DOHH2 (cell line): ENCODE measurements around the gene ATP6V1E1.

Source experiments
- H3F3A ChIP-seq: fragments of 200-600 bp; sonication (generic), shearing (Covaris generic); 2 replicates; pipeline ENCODE4 v1.6.0; 2016; ENCODE audit warnings: antibody characterized with exemption, mild to moderate bottlenecking; ENCODE audit not compliant: control insufficient read depth, insufficient read depth
- H3K27ac ChIP-seq: fragments of 200-600 bp; sonication (generic); 2 replicates; pipeline ENCODE4 v1.5.1; 2014; ENCODE audit warnings: low read depth, mild to moderate bottlenecking, low read length, moderate library complexity
- H3K27me3 ChIP-seq: fragments of 200-600 bp; sonication (generic); 2 replicates; pipeline ENCODE4 v1.6.1; 2014; ENCODE audit warnings: mild to moderate bottlenecking, low read length, mixed read lengths; ENCODE audit not compliant: control insufficient read depth
- H3K36me3 ChIP-seq: fragments of 200-600 bp; sonication (generic); 2 replicates; pipeline ENCODE4 v1.6.1; 2014; ENCODE audit warnings: mild to moderate bottlenecking, low read length, moderate library complexity, mixed read lengths; ENCODE audit not compliant: control insufficient read depth
- H3K4me1 ChIP-seq: fragments of 200-600 bp; sonication (generic); 2 replicates; pipeline ENCODE4 v1.6.1; 2014; ENCODE audit warnings: mild to moderate bottlenecking, low read length, mixed read lengths; ENCODE audit not compliant: control insufficient read depth
- H3K4me2 ChIP-seq: fragments of 200-600 bp; sonication (generic); 2 replicates; pipeline ENCODE4 v1.6.0; 2014; ENCODE audit warnings: mild to moderate bottlenecking, low read length, moderate library complexity
- H3K4me3 ChIP-seq: fragments of 200-600 bp; sonication (generic); 2 replicates; pipeline ENCODE4 v1.5.1; 2014; ENCODE audit warnings: mild to moderate bottlenecking, low read length, mixed read lengths
- H3K79me2 ChIP-seq: fragments of 200-600 bp; sonication (generic); 2 replicates; pipeline ENCODE4 v1.6.1; 2014; ENCODE audit warnings: mild to moderate bottlenecking, low read length, mixed read lengths; ENCODE audit not compliant: control insufficient read depth
- H3K9me2 ChIP-seq: fragments of 200-600 bp; sonication (generic); replicated peaks from 2 replicates; pipeline ENCODE4 v1.6.1; 2014; ENCODE audit warnings: mild to moderate bottlenecking, low read length, mixed read lengths; ENCODE audit not compliant: control insufficient read depth
- H3K9me3 ChIP-seq: fragments of 200-600 bp; sonication (generic); 2 replicates; pipeline ENCODE4 v1.6.1; 2014; ENCODE audit warnings: antibody characterized with exemption, low read length, mixed read lengths; ENCODE audit not compliant: control insufficient read depth, insufficient read depth
- H4K20me1 ChIP-seq: fragments of 200-600 bp; sonication (generic); 2 replicates; pipeline ENCODE4 v1.6.0; 2014; ENCODE audit warnings: low read depth, mild to moderate bottlenecking, antibody characterized with exemption, low read length, moderate library complexity; ENCODE audit not compliant: control insufficient read depth, insufficient read depth
- CTCF ChIP-seq: fragments of 200-600 bp; sonication (generic); IDR thresholded peaks from one replicate; pipeline ENCODE4 v1.5.1; 2014; ENCODE audit warnings: antibody characterized with exemption, mild to moderate bottlenecking, low read depth, low read length; ENCODE audit not compliant: poor library complexity, severe bottlenecking
- EZH2phosphoT487 ChIP-seq: fragments of 200-600 bp; sonication (generic); IDR thresholded peaks from 2 replicates; pipeline ENCODE4 v1.6.1; 2017; ENCODE audit warnings: borderline replicate concordance, mild to moderate bottlenecking, antibody characterized with exemption, low read length, moderate library complexity, mixed read lengths

Gene ATP6V1E1

DNA sequence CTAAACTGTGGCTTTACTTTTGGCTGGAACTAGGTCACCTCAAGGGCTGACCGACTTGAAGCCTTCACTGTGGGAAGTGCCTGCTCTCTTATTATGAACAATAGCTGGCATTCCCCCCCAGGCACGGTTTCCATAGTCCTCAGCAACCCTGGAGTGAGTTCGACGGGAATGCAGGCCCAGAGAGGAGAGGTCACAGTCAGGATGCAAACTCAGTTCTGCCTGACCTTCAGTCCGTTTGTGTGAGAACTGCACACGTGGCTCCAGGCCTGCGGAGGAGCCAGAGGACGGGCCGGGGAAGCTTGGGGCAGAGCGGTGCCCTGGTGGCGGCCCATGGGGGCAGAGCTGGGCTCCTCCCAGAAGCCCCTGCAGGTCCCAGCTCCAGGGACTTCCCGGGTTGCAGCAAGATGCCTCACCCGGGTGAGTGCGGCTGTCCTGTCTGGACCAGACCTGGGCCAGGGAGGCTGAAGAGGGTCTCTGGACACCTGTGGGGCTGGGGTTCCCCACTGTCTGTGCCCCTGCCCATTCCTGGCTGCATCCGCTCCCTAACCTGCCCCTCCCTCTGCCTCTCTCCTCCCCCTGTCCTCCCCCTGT is 48.0 kb downstream of the ATP6V1E1 start:
- no peak overlapping the region for H3K4me2 ChIP-seq
- H3K27me3 ChIP-seq = no peaks in the 10 kb centered on the region
- no peaks in the 10 kb centered on the region for H3K9me2 ChIP-seq
- H3K79me2 ChIP-seq = no peaks in the 10 kb centered on the region
- no peaks in the 10 kb centered on the region for H4K20me1 ChIP-seq
- no peak overlapping the region for H3K27ac ChIP-seq
- H3K4me1 ChIP-seq = no peaks in the 10 kb centered on the region
- no peaks in the 10 kb centered on the region for H3K9me3 ChIP-seq
- H3K4me3 ChIP-seq = no peak overlapping the region
- no peak for TF ChIP-seq CTCF
- no peak for TF ChIP-seq EZH2phosphoT487
- no peaks in the 10 kb centered on the region for H3K36me3 ChIP-seq
- no peaks in the 10 kb centered on the region for H3F3A ChIP-seq

DNA sequence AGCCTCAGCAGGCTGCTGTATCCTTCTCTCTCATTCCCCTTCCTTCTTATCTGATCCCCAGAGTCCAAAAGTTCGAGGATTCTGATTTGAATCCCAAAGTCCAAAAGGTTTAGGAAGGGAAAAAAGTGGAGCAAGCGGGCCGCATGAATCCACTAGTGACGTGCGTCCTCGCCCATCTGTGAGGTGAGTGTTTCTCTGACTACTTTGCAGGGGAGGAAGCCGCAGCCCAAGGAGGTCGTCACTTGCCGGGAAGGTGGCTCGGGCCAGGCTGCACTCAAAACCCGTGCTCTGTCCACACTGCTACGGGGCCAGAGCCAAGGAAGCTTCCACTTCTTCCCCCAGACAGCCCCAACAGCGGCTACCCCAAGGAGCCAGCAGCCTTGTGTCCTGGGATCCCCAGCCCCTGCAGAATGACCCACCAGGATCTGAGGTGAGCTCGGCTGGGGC is 49.0 kb downstream of the ATP6V1E1 start:
- no peaks in the 10 kb centered on the region for H3K4me1 ChIP-seq
- no peaks in the 10 kb centered on the region for H3K36me3 ChIP-seq
- no peak for TF ChIP-seq EZH2phosphoT487
- no peak for TF ChIP-seq CTCF
- H3K9me2 ChIP-seq = no peaks in the 10 kb centered on the region
- H3K27me3 ChIP-seq = no peaks in the 10 kb centered on the region
- H3F3A ChIP-seq = no peaks in the 10 kb centered on the region
- H3K4me2 ChIP-seq = no peak overlapping the region
- H3K27ac ChIP-seq = no peak overlapping the region
- no peaks in the 10 kb centered on the region for H3K79me2 ChIP-seq
- H3K9me3 ChIP-seq = no peaks in the 10 kb centered on the region
- H4K20me1 ChIP-seq = no peaks in the 10 kb centered on the region
- H3K4me3 ChIP-seq = no peak overlapping the region

- Histone ChIP-seq H3K4me3 (no peak overlapping the region), H3K36me3 (no peaks in the 10 kb centered on the region), H3K9me3 (no peaks in the 10 kb centered on the region), H3K79me2 (no peaks in the 10 kb centered on the region), H3K9me2 (no peaks in the 10 kb centered on the region), H3K4me1 (no peaks in the 10 kb centered on the region), H3K27ac (no peak overlapping the region), H3K4me2 (no peak overlapping the region), H3F3A (no peaks in the 10 kb centered on the region), H3K27me3 (no peaks in the 10 kb centered on the region), H4K20me1 (no peaks in the 10 kb centered on the region)
- no peak for TF ChIP-seq EZH2phosphoT487
- TF ChIP-seq CTCF = no peak
Observed at GRCh38 chr22:17578136-17578754, 50.3 kb downstream of the ATP6V1E1 start.
